ENCODE results near the gene ESPL1. TPM values are rescaled to one million over a fixed set of nuclear protein-coding genes. Genes with fewer than 3 reads are reported as not detected.

Gene ESPL1
- total and polyA plus RNA-seq, 2 of the 8 experiments (the other 6 are each of a cell fraction or from before 2014, with no cell fraction given) = 31.8 to 52.7 TPM

DNA sequence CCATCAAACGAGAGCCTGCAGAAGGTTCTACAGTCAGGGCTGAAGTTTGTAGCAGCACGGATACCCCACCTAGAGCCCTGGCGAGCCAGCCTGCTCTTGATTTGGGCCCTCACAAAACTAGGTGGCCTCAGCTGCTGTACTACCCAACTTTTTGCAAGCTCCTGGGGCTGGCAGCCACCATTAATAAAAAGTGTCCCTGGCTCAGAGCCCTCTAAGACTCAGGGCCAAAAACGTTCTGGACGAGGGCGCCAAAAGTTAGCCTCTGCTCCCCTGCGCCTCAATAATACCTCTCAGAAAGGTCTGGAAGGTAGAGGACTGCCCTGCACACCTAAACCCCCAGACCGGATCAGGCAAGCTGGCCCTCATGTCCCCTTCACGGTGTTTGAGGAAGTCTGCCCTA, 18.3 kb downstream of the ESPL1 start (continued):
- no peak for TF ChIP-seq MAFK (IDR thresholded peaks at IDR 0.05; ENCODE audit: low read depth, low read length)
- TF ChIP-seq EGR1 (IDR thresholded peaks at IDR 0.05; ENCODE audit: borderline replicate concordance, low read depth, low read length) = no peak
